ENCODE measurements around the gene HBZ.

DNA sequence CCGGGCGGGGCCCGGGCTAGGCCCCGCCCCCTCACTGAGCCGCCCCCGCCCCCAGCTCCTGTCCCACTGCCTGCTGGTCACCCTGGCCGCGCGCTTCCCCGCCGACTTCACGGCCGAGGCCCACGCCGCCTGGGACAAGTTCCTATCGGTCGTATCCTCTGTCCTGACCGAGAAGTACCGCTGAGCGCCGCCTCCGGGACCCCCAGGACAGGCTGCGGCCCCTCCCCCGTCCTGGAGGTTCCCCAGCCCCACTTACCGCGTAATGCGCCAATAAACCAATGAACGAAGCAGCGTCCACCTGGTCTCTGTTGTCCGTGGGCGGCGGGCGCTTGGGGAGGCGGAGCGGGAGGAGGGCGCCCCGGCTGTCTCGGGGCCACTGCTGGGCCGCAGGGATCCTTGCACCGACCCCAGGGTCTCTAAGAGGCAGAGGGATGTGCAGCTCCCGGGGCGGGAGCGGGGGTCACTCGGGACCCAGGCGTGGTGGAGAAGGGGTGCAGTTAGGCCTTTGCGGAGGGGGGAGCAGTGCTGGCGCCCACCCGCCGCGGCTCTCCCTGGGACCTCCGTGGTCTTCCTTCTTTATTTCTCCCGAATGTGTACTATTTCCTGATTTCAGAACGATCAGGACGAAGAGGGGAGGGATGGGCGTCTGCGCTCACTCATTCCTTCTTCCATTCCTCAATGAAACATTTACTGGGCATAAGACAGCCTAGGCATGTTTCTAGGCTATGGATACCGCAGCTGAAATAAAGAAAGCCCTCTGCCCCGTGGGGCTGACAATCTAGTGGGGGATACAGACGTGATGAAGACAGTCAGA lies 2.0 kb downstream of the HBZ start:
- TF ChIP-seq CTCF (IDR thresholded peaks at IDR 0.05) = no peak
- TF ChIP-seq POLR2A (IDR thresholded peaks at IDR 0.05) = no peak
- no peak for TF ChIP-seq POLR2AphosphoS5 (IDR thresholded peaks at IDR 0.05)

Measured in sigmoid colon (tissue), 4 donors.